Fibroblast of lung (primary cell): Measurements from ENCODE around the gene RNF123. TPM values are rescaled to one million over a fixed set of nuclear protein-coding genes. Genes with fewer than 3 reads are reported as not detected.

Source experiments
- DNase-seq, 2 donors: peaks; one replicate each; pipeline versions ENCODE4 v3.0.0 to v3.0.0-alpha.2; 2010; ENCODE audit warnings: low read depth in 2 of 2
- H2AFZ ChIP-seq: 2 replicates; pipeline ENCODE4 v1.5.1; 2012; ENCODE audit warnings: low read length, control low read depth, inconsistent platforms
- H3K27ac ChIP-seq: 2 replicates; pipeline ENCODE4 v1.5.1; 2011; ENCODE audit warnings: low read length, control low read depth; ENCODE audit not compliant: insufficient read depth
- H3K27me3 ChIP-seq: 2 replicates; pipeline ENCODE4 v1.5.1; 2011; ENCODE audit warnings: mild to moderate bottlenecking, low read length; ENCODE audit not compliant: control insufficient read depth, insufficient read depth
- H3K36me3 ChIP-seq: 2 replicates; pipeline ENCODE4 v1.5.1; 2011; ENCODE audit warnings: low read length; ENCODE audit not compliant: control insufficient read depth, insufficient read depth
- H3K4me1 ChIP-seq: 2 replicates; pipeline ENCODE4 v1.5.1; 2011; ENCODE audit warnings: low read length; ENCODE audit not compliant: control insufficient read depth, insufficient read depth; ENCODE audit errors: extremely low read depth
- H3K4me2 ChIP-seq: 2 replicates; pipeline ENCODE4 v1.5.1; 2011; ENCODE audit warnings: low read length, control low read depth; ENCODE audit not compliant: insufficient read depth; ENCODE audit errors: extremely low read depth
- H3K4me3 ChIP-seq, 4 experiments: fragments of 200-600 bp in 1 of 4; sonication (generic) in 1 of 4; replicated peaks in 1 of 4; 2 replicates each; pipeline ENCODE4 v1.5.1; 2011 to 2016; ENCODE audit warnings: low read length in 4 of 4, low read depth in 3 of 4, mild to moderate bottlenecking in 3 of 4, control low read depth in 2 of 4, inconsistent platforms in 1 of 4, mixed read lengths in 1 of 4; ENCODE audit not compliant: insufficient read depth in 1 of 4; ENCODE audit errors: control extremely low read depth in 1 of 4
- H3K79me2 ChIP-seq: 2 replicates; pipeline ENCODE4 v1.5.1; 2012; ENCODE audit warnings: mild to moderate bottlenecking, low read length, inconsistent platforms; ENCODE audit not compliant: control insufficient read depth, insufficient read depth
- H3K9ac ChIP-seq: 2 replicates; pipeline ENCODE4 v1.5.1; 2011; ENCODE audit warnings: mild to moderate bottlenecking, low read length, control low read depth; ENCODE audit not compliant: insufficient read depth
- H3K9me3 ChIP-seq: 2 replicates; pipeline ENCODE4 v1.5.1; 2012; ENCODE audit warnings: low read depth, low read length; ENCODE audit not compliant: control insufficient read depth, insufficient read depth
- H4K20me1 ChIP-seq: 2 replicates; pipeline ENCODE4 v1.5.1; 2011; ENCODE audit warnings: low read length; ENCODE audit not compliant: control insufficient read depth, insufficient read depth; ENCODE audit errors: extremely low read depth
- CTCF ChIP-seq, 2 donors: IDR thresholded peaks in 1 of 2; conservative IDR thresholded peaks in 1 of 2; 1 replicate in 1 of 2; 2 replicates in 1 of 2; pipeline ENCODE4 v1.5.1; 2011 to 2012; ENCODE audit warnings: low read length in 2 of 2, control low read depth in 1 of 2, inconsistent platforms in 1 of 2, low read depth in 1 of 2, mild to moderate bottlenecking in 1 of 2
- EZH2 ChIP-seq: IDR thresholded peaks from 2 replicates; pipeline ENCODE4 v1.5.1; 2012; ENCODE audit warnings: low read length, control low read depth, mild to moderate bottlenecking; ENCODE audit errors: missing control alignments
- polyA plus RNA-seq, 2 donors: library from polyadenylated mRNA; depleted of rRNA in 1 of 2; stranded (reverse) in 1 of 2; unstranded in 1 of 2; fragments of >200 nt; gene quantifications; 2 replicates each; pipeline ENCODE4 v1.2.1, GENCODE V29; 2011 to 2012; ENCODE audit warnings: missing spikeins in 1 of 2
- total RNA-seq: library from RNA; depleted of rRNA; stranded (reverse); fragments of >200 nt; gene quantifications from 2 replicates; pipeline ENCODE4 v1.2.1, GENCODE V29; 2014

Gene RNF123
- total and polyA plus RNA-seq, 2 donors (not counting 1 experiment from before 2014, with no cell fraction given), result 16.5 to 27.1 TPM

- no peak overlapping the region for H3K4me3 ChIP-seq
- no peak overlapping the region for H3K4me2 ChIP-seq
- H3K9ac ChIP-seq, result no peak overlapping the region
- peaks cover 5% of the 10 kb centered on the region for H3K4me1 ChIP-seq
- no peaks in the 10 kb centered on the region for H3K9me3 ChIP-seq
- H3K36me3 ChIP-seq, result peaks cover 24% of the 10 kb centered on the region
- TF ChIP-seq EZH2, result no peak
- TF ChIP-seq CTCF (conservative IDR thresholded peaks at IDR 0.05 in 1 of 2, IDR thresholded peaks at IDR 0.05 in 1 of 2; ENCODE audit: low read depth in 1 of 2, low read length in 2 of 2), result no peak
- H3K79me2 ChIP-seq, result peaks cover 7% of the 10 kb centered on the region
- no peak for DNase-seq
- no peaks in the 10 kb centered on the region for H4K20me1 ChIP-seq
- no peak overlapping the region for H3K27ac ChIP-seq
- H2AFZ ChIP-seq, result no peak overlapping the region
- no peaks in the 10 kb centered on the region for H3K27me3 ChIP-seq
Measured at GRCh38 chr3:49727924-49728361, 38.6 kb downstream of the RNF123 start.

- no peaks in the 10 kb centered on the region for H3K79me2 ChIP-seq
- H3K9me3 ChIP-seq, result no peaks in the 10 kb centered on the region
- H3K9ac ChIP-seq, result no peak overlapping the region
- H3K4me2 ChIP-seq, result no peak overlapping the region
- no peaks in the 10 kb centered on the region for H3K27me3 ChIP-seq
- H3K4me1 ChIP-seq, result no peaks in the 10 kb centered on the region
- H2AFZ ChIP-seq, result no peak overlapping the region
- no peak for DNase-seq
- TF ChIP-seq CTCF (conservative IDR thresholded peaks at IDR 0.05 in 1 of 2, IDR thresholded peaks at IDR 0.05 in 1 of 2; ENCODE audit: low read depth in 1 of 2, low read length in 2 of 2), result no peak
- no peak for TF ChIP-seq EZH2
- no peak overlapping the region for H3K27ac ChIP-seq
- no peaks in the 10 kb centered on the region for H4K20me1 ChIP-seq
- no peak overlapping the region for H3K4me3 ChIP-seq
- peaks cover 27% of the 10 kb centered on the region for H3K36me3 ChIP-seq
Measured at GRCh38 chr3:49729966-49730609, 40.7 kb downstream of the RNF123 start.

- DNase-seq, result no peak
- Histone ChIP-seq H3K27ac (no peak overlapping the region), H3K27me3 (no peaks in the 10 kb centered on the region), H3K9me3 (no peaks in the 10 kb centered on the region), H3K4me1 (no peaks in the 10 kb centered on the region), H4K20me1 (no peaks in the 10 kb centered on the region), H3K4me2 (no peak overlapping the region), H2AFZ (no peak overlapping the region), H3K4me3 (no peak overlapping the region), H3K9ac (no peak overlapping the region), H3K36me3 (peaks cover 24% of the 10 kb centered on the region), H3K79me2 (no peaks in the 10 kb centered on the region)
- TF ChIP-seq EZH2, result no peak
- TF ChIP-seq CTCF (conservative IDR thresholded peaks at IDR 0.05 in 1 of 2, IDR thresholded peaks at IDR 0.05 in 1 of 2; ENCODE audit: low read depth in 1 of 2, low read length in 2 of 2), result no peak
Measured at GRCh38 chr3:49732597-49732996, 43.2 kb downstream of the RNF123 start.
